OCI-LY7 (cell line): Measurements from ENCODE around the gene WDR77.

Source experiments
- CTCF ChIP-seq: fragments of 200-600 bp; sonication (generic); conservative IDR thresholded peaks from 2 replicates; pipeline ENCODE4 v1.5.1; 2014; ENCODE audit warnings: mild to moderate bottlenecking, antibody characterized with exemption, low read length, moderate library complexity, mixed read lengths
- EZH2phosphoT487 ChIP-seq: fragments of 200-600 bp; sonication (generic); IDR thresholded peaks from 2 replicates; pipeline ENCODE4 v1.6.1; 2018; ENCODE audit warnings: low read depth, borderline replicate concordance, mild to moderate bottlenecking, mixed run types, antibody characterized with exemption, low read length, moderate library complexity, mixed read lengths

GRCh38 chr1:111483876-111484275, 34.8 kb upstream of the WDR77 start:
- TF ChIP-seq CTCF (no peak), EZH2phosphoT487 (no peak)
